ENCODE measurements around the gene COP1.

The COP1 gene

GRCh38 chr1:176217461-176218099, 10.5 kb upstream of the COP1 start:
- Histone ChIP-seq H3K27ac (ENCODE audit: low read depth, low read length) (no peak overlapping the region), H2AK5ac (ENCODE audit: low read length) (no peak overlapping the region), H2BK15ac (replicated peaks; ENCODE audit: low read depth) (no peak overlapping the region), H4K8ac (ENCODE audit: low read depth, low read length) (no peak overlapping the region), H3K18ac (ENCODE audit: low read length) (no peak overlapping the region), H3K4me1 (ENCODE audit: control insufficient read depth, low read depth, low read length) (no peaks in the 10 kb centered on the region), H3K27me3 (ENCODE audit: insufficient read depth, low read length, poor library complexity) (no peaks in the 10 kb centered on the region), H3K9ac (ENCODE audit: low read length) (no peak overlapping the region), H3K23ac (ENCODE audit: low read length) (no peak overlapping the region), H3K4me3 (ENCODE audit: low read length) (no peak overlapping the region), H2BK5ac (ENCODE audit: low read length) (no peak overlapping the region), H2BK120ac (ENCODE audit: low read depth, low read length) (no peak overlapping the region), H3K4me2 (ENCODE audit: low read length) (no peak overlapping the region), H3K56ac (ENCODE audit: low read length) (no peak overlapping the region), H3K79me1 (ENCODE audit: low read length) (no peaks in the 10 kb centered on the region), H3K36me3 (ENCODE audit: control insufficient read depth, insufficient read depth, low read length) (no peaks in the 10 kb centered on the region), H4K5ac (ENCODE audit: low read length) (no peak overlapping the region), H3K79me2 (ENCODE audit: control insufficient read depth, insufficient read depth, low read length) (no peaks in the 10 kb centered on the region), H3K4ac (ENCODE audit: low read depth, low read length) (no peak overlapping the region)
- no peak for DNase-seq

DNA sequence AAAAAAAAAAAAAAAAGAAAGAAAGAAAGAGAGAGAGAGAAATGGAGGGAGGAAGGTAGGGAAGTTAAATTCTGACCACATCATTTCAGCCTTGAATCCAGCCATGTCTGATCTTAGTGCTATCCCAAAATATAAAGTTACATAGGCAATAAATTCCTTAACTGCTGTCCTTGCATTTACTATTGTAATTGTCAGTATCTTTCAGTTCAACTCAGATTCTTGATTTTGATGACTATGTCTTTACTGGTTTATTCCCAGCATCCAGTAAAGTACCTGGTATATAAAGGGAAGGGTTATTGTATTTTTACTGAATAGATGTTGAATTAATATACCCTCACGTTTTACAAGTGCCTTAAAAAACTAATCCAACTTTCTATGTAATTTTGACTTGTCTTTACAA, 8.9 kb upstream of the COP1 start:
- H3K18ac ChIP-seq (ENCODE audit: low read length): no peak overlapping the region
- H3K4me1 ChIP-seq (ENCODE audit: control insufficient read depth, low read depth, low read length): no peaks in the 10 kb centered on the region
- H3K4ac ChIP-seq (ENCODE audit: low read depth, low read length): no peak overlapping the region
- H3K23ac ChIP-seq (ENCODE audit: low read length): no peak overlapping the region
- H2BK5ac ChIP-seq (ENCODE audit: low read length): no peak overlapping the region
- no peaks in the 10 kb centered on the region for H3K36me3 ChIP-seq (ENCODE audit: control insufficient read depth, insufficient read depth, low read length)
- no peak overlapping the region for H3K56ac ChIP-seq (ENCODE audit: low read length)
- no peak overlapping the region for H2BK15ac ChIP-seq (replicated peaks; ENCODE audit: low read depth)
- no peak overlapping the region for H3K4me2 ChIP-seq (ENCODE audit: low read length)
- no peak overlapping the region for H3K9ac ChIP-seq (ENCODE audit: low read length)
- H3K79me1 ChIP-seq (ENCODE audit: low read length): no peaks in the 10 kb centered on the region
- no CpG with 5 or more reads among the region's 1 CpG for WGBS (ENCODE audit: extremely low coverage, insufficient coverage, low lambda C conversion rate)
- no peak overlapping the region for H3K27ac ChIP-seq (ENCODE audit: low read depth, low read length)
- H3K27me3 ChIP-seq (ENCODE audit: insufficient read depth, low read length, poor library complexity): no peaks in the 10 kb centered on the region
- DNase-seq: no peak
- H2AK5ac ChIP-seq (ENCODE audit: low read length): no peak overlapping the region
- H3K4me3 ChIP-seq (ENCODE audit: low read length): no peak overlapping the region
- H2BK120ac ChIP-seq (ENCODE audit: low read depth, low read length): no peak overlapping the region
- no peak overlapping the region for H4K5ac ChIP-seq (ENCODE audit: low read length)
- H4K8ac ChIP-seq (ENCODE audit: low read depth, low read length): no peak overlapping the region
- no peaks in the 10 kb centered on the region for H3K79me2 ChIP-seq (ENCODE audit: control insufficient read depth, insufficient read depth, low read length)

GRCh38 chr1:176211396-176212165, 4.5 kb upstream of the COP1 start:
- H2BK5ac ChIP-seq (ENCODE audit: low read length): no peak overlapping the region
- no peaks in the 10 kb centered on the region for H3K36me3 ChIP-seq (ENCODE audit: control insufficient read depth, insufficient read depth, low read length)
- H3K23ac ChIP-seq (ENCODE audit: low read length): no peak overlapping the region
- H3K4me1 ChIP-seq (ENCODE audit: control insufficient read depth, low read depth, low read length): no peaks in the 10 kb centered on the region
- H3K79me2 ChIP-seq (ENCODE audit: control insufficient read depth, insufficient read depth, low read length): no peaks in the 10 kb centered on the region
- no peaks in the 10 kb centered on the region for H3K27me3 ChIP-seq (ENCODE audit: insufficient read depth, low read length, poor library complexity)
- H3K4me2 ChIP-seq (ENCODE audit: low read length): no peak overlapping the region
- H2BK15ac ChIP-seq (replicated peaks; ENCODE audit: low read depth): no peak overlapping the region
- no peak overlapping the region for H3K4ac ChIP-seq (ENCODE audit: low read depth, low read length)
- no peak overlapping the region for H4K5ac ChIP-seq (ENCODE audit: low read length)
- H3K79me1 ChIP-seq (ENCODE audit: low read length): no peaks in the 10 kb centered on the region
- DNase-seq: no peak
- no peak overlapping the region for H3K4me3 ChIP-seq (ENCODE audit: low read length)
- no peak overlapping the region for H3K9ac ChIP-seq (ENCODE audit: low read length)
- no CpG with 5 or more reads among the region's 1 CpG for WGBS (ENCODE audit: extremely low coverage, insufficient coverage, low lambda C conversion rate)
- no peak overlapping the region for H4K8ac ChIP-seq (ENCODE audit: low read depth, low read length)
- H3K56ac ChIP-seq (ENCODE audit: low read length): no peak overlapping the region
- no peak overlapping the region for H2AK5ac ChIP-seq (ENCODE audit: low read length)
- H3K18ac ChIP-seq (ENCODE audit: low read length): no peak overlapping the region
- H3K27ac ChIP-seq (ENCODE audit: low read depth, low read length): no peak overlapping the region
- H2BK120ac ChIP-seq (ENCODE audit: low read depth, low read length): no peak overlapping the region

- Histone ChIP-seq H3K79me2 (ENCODE audit: control insufficient read depth, insufficient read depth, low read length) (peaks cover 29% of the 10 kb centered on the region), H3K4me1 (ENCODE audit: control insufficient read depth, low read depth, low read length) (no peaks in the 10 kb centered on the region), H4K8ac (ENCODE audit: low read depth, low read length) (no peak overlapping the region), H3K4ac (ENCODE audit: low read depth, low read length) (no peak overlapping the region), H4K5ac (ENCODE audit: low read length) (no peak overlapping the region), H3K27me3 (ENCODE audit: insufficient read depth, low read length, poor library complexity) (no peaks in the 10 kb centered on the region), H3K36me3 (ENCODE audit: control insufficient read depth, insufficient read depth, low read length) (no peaks in the 10 kb centered on the region), H3K9ac (ENCODE audit: low read length) (peak overlapping the region; percentile 72), H3K4me2 (ENCODE audit: low read length) (peak overlapping the region; percentile 82), H3K27ac (ENCODE audit: low read depth, low read length) (no peak overlapping the region), H3K56ac (ENCODE audit: low read length) (peak overlapping the region; percentile 79), H2BK120ac (ENCODE audit: low read depth, low read length) (no peak overlapping the region), H3K23ac (ENCODE audit: low read length) (no peak overlapping the region), H3K79me1 (ENCODE audit: low read length) (peaks cover 3% of the 10 kb centered on the region), H2AK5ac (ENCODE audit: low read length) (no peak overlapping the region), H3K18ac (ENCODE audit: low read length) (no peak overlapping the region), H2BK15ac (replicated peaks; ENCODE audit: low read depth) (no peak overlapping the region), H2BK5ac (ENCODE audit: low read length) (no peak overlapping the region), H3K4me3 (ENCODE audit: low read length) (peak overlapping the region; percentile 85)
- no peak for DNase-seq
- no CpG with 5 or more reads among the region's 9 CpGs for WGBS (ENCODE audit: extremely low coverage, insufficient coverage, low lambda C conversion rate)
These were observed 948 bp upstream of the COP1 start for GRCh38 chr1:176208034-176208433.

DNA sequence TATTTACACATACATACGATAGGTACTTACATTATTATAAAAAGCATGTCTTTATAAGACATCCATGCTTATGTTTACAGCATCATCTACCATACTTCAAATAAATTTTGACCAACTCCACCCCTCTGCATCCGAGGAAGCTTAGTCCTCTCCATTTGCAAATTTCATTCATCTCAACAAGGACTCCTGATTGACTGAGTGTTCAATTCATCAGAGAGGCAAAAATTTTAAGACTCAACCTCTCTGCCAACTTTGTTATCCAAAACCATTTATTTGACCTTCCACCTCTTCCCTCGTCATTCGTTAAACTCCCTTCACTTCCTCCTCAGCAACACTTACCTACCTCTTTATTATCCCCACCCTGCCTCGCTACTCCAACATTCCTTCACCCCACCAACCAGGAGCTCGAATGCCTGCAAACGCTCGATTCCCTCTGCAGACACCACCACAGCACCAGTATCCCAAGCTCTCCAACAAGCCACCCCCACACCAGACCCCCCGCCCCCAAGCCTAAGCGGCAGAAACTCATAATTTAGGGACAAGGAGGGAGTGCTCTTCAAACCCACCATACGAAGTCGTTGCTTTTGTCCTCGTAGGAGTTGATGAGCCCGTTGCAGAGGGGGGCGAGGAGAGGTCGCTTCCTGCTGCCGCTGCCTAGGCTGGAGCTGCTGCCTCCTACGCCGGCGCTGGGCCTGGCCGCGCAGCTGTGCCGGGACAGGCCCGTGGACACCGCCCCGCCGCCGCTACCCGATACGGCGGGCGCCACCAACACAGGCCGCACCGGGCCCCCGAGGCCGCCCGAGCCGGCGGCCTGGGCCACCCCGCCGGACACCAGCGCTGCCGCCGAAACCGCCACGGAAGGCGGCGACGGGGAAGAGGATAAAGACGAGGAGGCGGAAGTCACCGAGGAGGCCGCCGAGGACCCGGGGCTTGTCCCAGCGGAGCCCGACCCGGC, 803 bp downstream of the COP1 start:
- Histone ChIP-seq H3K27me3 (ENCODE audit: insufficient read depth, low read length, poor library complexity) (no peaks in the 10 kb centered on the region), H3K27ac (ENCODE audit: low read depth, low read length) (peak overlapping the region; percentile 96), H2BK120ac (ENCODE audit: low read depth, low read length) (no peak overlapping the region), H3K79me2 (ENCODE audit: control insufficient read depth, insufficient read depth, low read length) (peaks cover 39% of the 10 kb centered on the region), H3K79me1 (ENCODE audit: low read length) (peaks cover 3% of the 10 kb centered on the region), H4K8ac (ENCODE audit: low read depth, low read length) (peak overlapping the region; percentile 91), H3K4ac (ENCODE audit: low read depth, low read length) (peak overlapping the region; percentile 73), H3K9ac (ENCODE audit: low read length) (peak overlapping the region; percentile 94), H3K4me2 (ENCODE audit: low read length) (peak overlapping the region; percentile 86), H3K36me3 (ENCODE audit: control insufficient read depth, insufficient read depth, low read length) (no peaks in the 10 kb centered on the region), H3K4me3 (ENCODE audit: low read length) (peak overlapping the region; percentile 78), H2BK15ac (replicated peaks; ENCODE audit: low read depth) (no peak overlapping the region), H4K5ac (ENCODE audit: low read length) (no peak overlapping the region), H2BK5ac (ENCODE audit: low read length) (peak overlapping the region; percentile 63), H3K56ac (ENCODE audit: low read length) (peak overlapping the region; percentile 99), H3K18ac (ENCODE audit: low read length) (peak overlapping the region; percentile 71), H2AK5ac (ENCODE audit: low read length) (no peak overlapping the region), H3K23ac (ENCODE audit: low read length) (peak overlapping the region; percentile 80), H3K4me1 (ENCODE audit: control insufficient read depth, low read depth, low read length) (no peaks in the 10 kb centered on the region)
- WGBS (ENCODE audit: extremely low coverage, insufficient coverage, low lambda C conversion rate): no CpG with 5 or more reads among the region's 58 CpGs
- DNase-seq: peak; percentile 88
